Endothelial cell (in vitro differentiated cells): ENCODE data around the gene KCNH5. TPM values are rescaled to one million over a fixed set of nuclear protein-coding genes. Genes with fewer than 3 reads are reported as not detected.

Experiments used
- DNase-seq: peaks from one replicate; pipeline ENCODE4 v3.0.0; 2021; ENCODE audit warnings: low spot score
- H3K27ac Mint-ChIP-seq: one replicate; pipeline ENCODE4 v1.8.0; 2021; ENCODE audit warnings: mixed read lengths, inconsistent platforms; ENCODE audit not compliant: unreplicated experiment
- H3K27me3 Mint-ChIP-seq: one replicate; pipeline ENCODE4 v1.8.0; 2021; ENCODE audit warnings: mild to moderate bottlenecking, moderate library complexity, mixed read lengths, inconsistent platforms; ENCODE audit not compliant: unreplicated experiment
- H3K36me3 Mint-ChIP-seq: one replicate; pipeline ENCODE4 v1.8.0; 2021; ENCODE audit warnings: mild to moderate bottlenecking, low read depth, mixed read lengths, inconsistent platforms; ENCODE audit not compliant: unreplicated experiment
- H3K4me1 Mint-ChIP-seq: one replicate; pipeline ENCODE4 v1.8.0; 2021; ENCODE audit warnings: mild to moderate bottlenecking, mixed read lengths, inconsistent platforms; ENCODE audit not compliant: unreplicated experiment
- H3K4me3 Mint-ChIP-seq: one replicate; pipeline ENCODE4 v1.8.0; 2021; ENCODE audit warnings: mild to moderate bottlenecking, mixed read lengths, inconsistent platforms; ENCODE audit not compliant: unreplicated experiment
- H3K9me3 Mint-ChIP-seq: one replicate; pipeline ENCODE4 v1.8.0; 2021; ENCODE audit warnings: mixed read lengths, inconsistent platforms; ENCODE audit not compliant: unreplicated experiment
- CTCF ChIP-seq: fragments of 200-600 bp; sonication (generic); IDR thresholded peaks from one replicate; pipeline ENCODE4 v1.5.0; 2021; ENCODE audit warnings: antibody characterized with exemption; ENCODE audit not compliant: unreplicated experiment
- long read RNA-seq: library from polyadenylated mRNA; unstranded; transcript quantifications from one replicate; pipeline ENCODE4 v2.0.0, GENCODE V29; 2020; ENCODE audit not compliant: unreplicated experiment
- total RNA-seq: library from RNA; stranded (reverse); fragmentation: NEBNext Ultra II Directional; extraction: Animal tissue kit (Norgen Biotek cat#: 25700); gene quantifications from one replicate; pipeline ENCODE4 v1.2.1, GENCODE V29; 2021; ENCODE audit not compliant: unreplicated experiment

KCNH5 gene
- total RNA-seq: 0.13 TPM
- long read RNA-seq: 0 reads

GRCh38 chr14:63045234-63045611 is at the start of gene KCNH5:
Gene KCNH5, minus strand, starts transcription at chr14:63045458. Its CDS starts 272 bp downstream, at chr14:63045186.
- no peak within 1 kb of the TSS for H3K27ac Mint-ChIP-seq
- no peaks in the 10 kb centered on the region for H3K4me1 Mint-ChIP-seq
- H3K36me3 Mint-ChIP-seq: no peaks in the 10 kb centered on the region
- H3K9me3 Mint-ChIP-seq: no peaks in the 10 kb centered on the region
- peak; percentile 74 for DNase-seq
- peak within 1 kb of the TSS; percentile 63 for H3K4me3 Mint-ChIP-seq
- TF ChIP-seq CTCF: no peak
- peaks cover 12% of the 10 kb centered on the region for H3K27me3 Mint-ChIP-seq

GRCh38 chr14:63091394-63091996 is 46.2 kb upstream of the KCNH5 start:
- H3K9me3 Mint-ChIP-seq: no peaks in the 10 kb centered on the region
- no peak overlapping the region for H3K4me3 Mint-ChIP-seq
- H3K27ac Mint-ChIP-seq: no peak overlapping the region
- TF ChIP-seq CTCF: no peak
- DNase-seq: no peak
- no peaks in the 10 kb centered on the region for H3K27me3 Mint-ChIP-seq
- H3K36me3 Mint-ChIP-seq: no peaks in the 10 kb centered on the region
- H3K4me1 Mint-ChIP-seq: no peaks in the 10 kb centered on the region

GRCh38 chr14:63088865-63089264 is 43.6 kb upstream of the KCNH5 start:
- Mint-ChIP-seq H3K9me3 (no peaks in the 10 kb centered on the region), H3K4me1 (no peaks in the 10 kb centered on the region), H3K27ac (no peak overlapping the region), H3K27me3 (no peaks in the 10 kb centered on the region), H3K36me3 (no peaks in the 10 kb centered on the region), H3K4me3 (no peak overlapping the region)
- TF ChIP-seq CTCF: no peak
- DNase-seq: no peak

GRCh38 chr14:63078569-63078968 is 33.3 kb upstream of the KCNH5 start:
- Mint-ChIP-seq H3K4me3 (no peak overlapping the region), H3K36me3 (no peaks in the 10 kb centered on the region), H3K27ac (no peak overlapping the region), H3K4me1 (no peaks in the 10 kb centered on the region), H3K27me3 (no peaks in the 10 kb centered on the region), H3K9me3 (no peaks in the 10 kb centered on the region)
- DNase-seq: no peak
- TF ChIP-seq CTCF: no peak

GRCh38 chr14:63076488-63076887 is 31.2 kb upstream of the KCNH5 start:
- TF ChIP-seq CTCF: no peak
- Mint-ChIP-seq H3K4me3 (no peak overlapping the region), H3K9me3 (no peaks in the 10 kb centered on the region), H3K27me3 (no peaks in the 10 kb centered on the region), H3K27ac (no peak overlapping the region), H3K36me3 (no peaks in the 10 kb centered on the region), H3K4me1 (no peaks in the 10 kb centered on the region)
- no peak for DNase-seq
